Activated CD4-positive, alpha-beta T cell treated with anti-CD3 and anti-CD28 coated beads, Interleukin-2, Interleukin-4, amounts not matched to agents 100 ng/mL and 50 ng/mL, durations not matched to agents 16 hours and 8 hours (primary cell): Measurements from ENCODE around the gene DBN1.

Source experiments
- DNase-seq: peaks from one replicate; pipeline ENCODE4 v3.0.0-alpha.2; 2020; ENCODE audit warnings: low spot score

Gene DBN1

GRCh38 chr5:177504086-177505056, 30.9 kb upstream of the DBN1 start:
- no peak for DNase-seq

- DNase-seq: no peak
Measured at GRCh38 chr5:177503351-177504085, 30.1 kb upstream of the DBN1 start.

- no peak for DNase-seq
Measured at GRCh38 chr5:177502886-177503285, 29.5 kb upstream of the DBN1 start.

- DNase-seq: no peak
Measured at GRCh38 chr5:177501874-177502678, 28.6 kb upstream of the DBN1 start.

GRCh38 chr5:177500685-177501522, 27.5 kb upstream of the DBN1 start:
- peak; percentile 82 for DNase-seq

- DNase-seq: no peak
Measured at GRCh38 chr5:177499842-177500241, 26.4 kb upstream of the DBN1 start.

- no peak for DNase-seq
Measured at GRCh38 chr5:177498013-177498787, 24.8 kb upstream of the DBN1 start.

- DNase-seq: peak; percentile 96
Measured at GRCh38 chr5:177497292-177498012, 24.0 kb upstream of the DBN1 start, which contains the start of gene PDLIM7. TSS of gene PDLIM7 (minus strand) at chr5:177497604. CDS start at chr5:177496512, 1,092 bp downstream.

- no peak for DNase-seq
Measured at GRCh38 chr5:177496727-177497291, 23.4 kb upstream of the DBN1 start.

GRCh38 chr5:177496070-177496726, 22.8 kb upstream of the DBN1 start:
- DNase-seq: no peak

- DNase-seq: no peak
Measured at GRCh38 chr5:177495243-177496060, 22.0 kb upstream of the DBN1 start.

- DNase-seq: peak; percentile 38
Measured at GRCh38 chr5:177494346-177495195, 21.1 kb upstream of the DBN1 start.

GRCh38 chr5:177493795-177494345, 20.4 kb upstream of the DBN1 start:
- DNase-seq: no peak

- no peak for DNase-seq
Measured at GRCh38 chr5:177492841-177493240, 19.4 kb upstream of the DBN1 start.

GRCh38 chr5:177491983-177492746, 18.7 kb upstream of the DBN1 start:
- DNase-seq: no peak

- DNase-seq: peak; percentile 47
Measured at GRCh38 chr5:177491429-177491945, 18.1 kb upstream of the DBN1 start.
